Retinal pigment epithelial cell (primary cell): ENCODE data around the gene DDX46.

Experiments
- DNase-seq: peaks from one replicate; pipeline ENCODE4 v3.0.0-alpha.2; 2010; ENCODE audit warnings: low read depth
- H3K4me3 ChIP-seq: 2 replicates; pipeline ENCODE4 v1.5.1; 2011; ENCODE audit warnings: mild to moderate bottlenecking, low read length, control low read depth, moderate library complexity
- TF ChIP-seq, protein P1 (sequence below): conservative IDR thresholded peaks from 2 replicates; pipeline ENCODE4 v1.5.1; 2011; ENCODE audit warnings: low read depth, low read length, control low read depth, inconsistent platforms

Gene DDX46

DNA sequence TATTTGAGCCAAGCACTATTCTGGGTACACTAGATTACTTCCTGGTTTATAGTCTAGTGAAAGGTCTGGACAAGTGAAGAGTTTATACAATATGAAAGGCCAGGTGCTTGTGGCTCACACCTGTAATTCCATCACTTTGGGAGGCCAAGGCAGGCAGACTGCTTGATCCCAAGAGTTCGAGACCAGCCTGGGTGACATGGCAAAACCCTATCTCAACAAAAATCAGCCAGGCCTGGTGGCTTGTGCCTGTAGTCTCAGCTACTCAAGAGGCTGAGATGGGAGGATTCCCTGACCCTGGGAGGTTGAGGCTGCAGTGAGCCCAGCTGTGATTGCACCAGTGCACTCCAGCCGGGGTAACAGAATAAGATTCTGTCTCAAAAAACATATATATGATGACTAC lies 106.1 kb downstream of the DDX46 start:
- TF ChIP-seq, protein P1, sequence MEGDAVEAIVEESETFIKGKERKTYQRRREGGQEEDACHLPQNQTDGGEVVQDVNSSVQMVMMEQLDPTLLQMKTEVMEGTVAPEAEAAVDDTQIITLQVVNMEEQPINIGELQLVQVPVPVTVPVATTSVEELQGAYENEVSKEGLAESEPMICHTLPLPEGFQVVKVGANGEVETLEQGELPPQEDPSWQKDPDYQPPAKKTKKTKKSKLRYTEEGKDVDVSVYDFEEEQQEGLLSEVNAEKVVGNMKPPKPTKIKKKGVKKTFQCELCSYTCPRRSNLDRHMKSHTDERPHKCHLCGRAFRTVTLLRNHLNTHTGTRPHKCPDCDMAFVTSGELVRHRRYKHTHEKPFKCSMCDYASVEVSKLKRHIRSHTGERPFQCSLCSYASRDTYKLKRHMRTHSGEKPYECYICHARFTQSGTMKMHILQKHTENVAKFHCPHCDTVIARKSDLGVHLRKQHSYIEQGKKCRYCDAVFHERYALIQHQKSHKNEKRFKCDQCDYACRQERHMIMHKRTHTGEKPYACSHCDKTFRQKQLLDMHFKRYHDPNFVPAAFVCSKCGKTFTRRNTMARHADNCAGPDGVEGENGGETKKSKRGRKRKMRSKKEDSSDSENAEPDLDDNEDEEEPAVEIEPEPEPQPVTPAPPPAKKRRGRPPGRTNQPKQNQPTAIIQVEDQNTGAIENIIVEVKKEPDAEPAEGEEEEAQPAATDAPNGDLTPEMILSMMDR: no peak
- no peak overlapping the region for H3K4me3 ChIP-seq
- DNase-seq: no peak

DNA sequence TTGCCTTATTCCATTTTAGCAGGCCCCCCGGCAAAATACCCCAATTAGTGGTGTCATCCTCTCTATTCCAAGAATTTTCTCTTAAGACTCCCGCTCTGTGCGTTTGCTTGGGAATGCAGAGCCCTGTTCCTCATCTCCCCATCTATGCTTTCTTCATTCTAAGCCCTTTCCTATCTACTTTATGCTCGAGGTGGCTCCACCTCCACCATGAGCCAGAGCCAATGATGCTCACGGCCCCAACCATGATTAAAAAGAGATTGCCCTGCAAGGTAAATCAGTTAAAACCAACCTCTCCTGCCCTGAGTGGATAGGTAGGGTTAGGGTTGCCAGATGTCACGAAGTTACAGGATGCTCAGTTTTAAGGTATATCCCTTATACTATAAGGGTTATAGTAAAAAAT lies 114.9 kb downstream of the DDX46 start:
- DNase-seq: no peak
- no peak overlapping the region for H3K4me3 ChIP-seq
- TF ChIP-seq, protein P1: no peak

DNA sequence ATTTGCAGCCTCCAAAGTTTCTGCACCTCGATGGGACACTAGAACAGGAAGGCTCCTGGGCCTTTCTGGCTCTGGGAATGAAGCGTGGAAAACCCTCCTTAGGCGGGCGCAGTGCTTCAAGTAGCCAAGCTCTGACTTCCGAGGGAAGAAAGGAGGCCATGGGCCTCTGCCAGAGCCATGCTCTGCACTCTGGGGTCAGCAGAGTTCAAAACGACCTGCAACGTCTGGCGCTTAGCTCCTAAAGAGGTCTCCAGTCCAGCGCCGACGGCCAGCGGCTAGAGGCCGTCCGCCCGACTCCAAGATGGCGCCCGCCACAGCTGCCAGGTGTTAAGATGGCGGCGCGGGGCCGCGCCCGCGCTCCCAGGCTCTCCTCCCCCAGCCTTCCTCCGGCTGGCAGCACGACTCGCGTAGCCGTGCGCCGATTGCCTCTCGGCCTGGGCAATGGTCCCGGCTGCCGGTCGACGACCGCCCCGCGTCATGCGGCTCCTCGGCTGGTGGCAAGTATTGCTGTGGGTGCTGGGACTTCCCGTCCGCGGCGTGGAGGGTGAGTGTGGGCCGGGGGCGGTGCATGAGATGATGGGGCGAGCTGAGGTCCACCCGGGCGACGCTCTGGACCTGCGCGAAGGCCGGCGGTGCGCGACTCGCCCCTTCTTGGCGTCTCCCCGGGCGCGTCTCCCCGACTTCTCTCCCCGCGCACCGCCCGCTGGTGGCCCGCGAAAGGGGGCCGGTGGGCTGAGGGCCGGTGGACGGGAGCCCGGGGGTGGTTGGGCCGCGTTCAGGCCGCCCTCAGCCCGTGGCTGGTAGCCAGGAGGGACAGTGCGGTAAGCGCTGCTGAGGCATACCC lies 115.6 kb downstream of the DDX46 start, which contains the start of gene TXNDC15:
Gene TXNDC15, plus strand, starts transcription at position 385 of the 844 bp plus-strand sequence. Its CDS starts 57 bp downstream, at position 442.
- TF ChIP-seq, protein P1: no peak
- peak; percentile 52 for DNase-seq
- H3K4me3 ChIP-seq: peak within 1 kb of the TSS; percentile 85

DNA sequence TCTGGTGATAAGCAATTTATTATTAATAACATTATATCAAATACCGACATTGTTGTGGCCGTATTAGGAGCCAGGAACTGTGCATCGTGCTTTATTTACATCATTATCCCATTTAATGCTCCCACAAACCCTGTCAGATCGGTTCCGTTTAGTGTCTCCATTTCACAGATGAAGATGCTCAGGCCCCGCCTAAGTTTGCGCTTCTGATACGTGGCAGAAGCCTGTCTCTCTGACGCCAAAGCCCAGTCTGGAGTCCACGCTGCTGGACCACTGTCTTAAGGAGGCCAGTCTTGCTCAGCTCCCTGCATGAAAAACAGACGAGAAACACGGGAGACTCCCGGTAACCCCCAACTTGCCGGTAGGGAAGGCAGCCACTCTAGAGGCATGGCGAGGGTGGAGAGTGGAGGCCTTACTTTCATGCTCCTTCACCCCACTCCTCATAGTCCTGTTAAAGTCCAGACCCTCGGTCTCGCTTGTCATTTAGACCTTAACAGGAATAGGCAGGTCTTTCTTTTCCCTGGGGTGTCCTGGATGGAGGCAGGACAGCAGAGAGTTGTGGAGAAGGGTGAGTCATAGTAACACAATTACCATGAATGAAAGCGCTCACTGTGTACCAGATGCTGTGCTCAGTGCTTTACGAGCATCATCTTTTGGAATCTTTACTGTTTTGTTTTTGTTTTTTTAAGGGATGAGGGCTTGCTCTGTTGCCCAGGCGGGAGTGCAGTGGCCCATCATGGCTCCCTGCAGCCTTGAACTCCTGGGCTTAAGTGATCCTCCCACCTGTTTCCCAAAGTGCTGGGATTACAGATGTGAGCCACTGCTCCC lies 116.5 kb downstream of the DDX46 start:
- peak overlapping the region; percentile 85 for H3K4me3 ChIP-seq
- DNase-seq: no peak
- TF ChIP-seq, protein P1: no peak

DNA sequence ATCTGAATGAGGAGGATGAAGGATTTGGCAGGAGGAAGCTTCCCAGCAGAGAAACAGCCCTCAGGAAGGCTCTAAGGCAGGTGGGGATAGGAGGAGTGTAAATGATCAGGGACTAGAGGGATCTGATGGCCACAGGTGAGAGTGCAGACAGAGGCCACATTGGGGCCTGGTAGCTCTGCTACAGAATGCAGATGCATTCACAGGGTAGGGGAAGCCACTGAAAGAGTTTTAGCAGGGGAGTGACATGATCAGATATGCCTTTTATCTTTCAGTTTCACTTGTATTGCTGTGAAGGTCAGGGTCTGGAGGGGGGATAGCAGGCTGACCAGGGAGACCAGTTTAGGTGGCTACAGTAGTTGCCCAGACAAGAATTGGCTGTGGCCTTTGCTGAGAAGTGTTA lies 118.6 kb downstream of the DDX46 start:
- H3K4me3 ChIP-seq: no peak overlapping the region
- no peak for DNase-seq
- TF ChIP-seq, protein P1: no peak

DNA sequence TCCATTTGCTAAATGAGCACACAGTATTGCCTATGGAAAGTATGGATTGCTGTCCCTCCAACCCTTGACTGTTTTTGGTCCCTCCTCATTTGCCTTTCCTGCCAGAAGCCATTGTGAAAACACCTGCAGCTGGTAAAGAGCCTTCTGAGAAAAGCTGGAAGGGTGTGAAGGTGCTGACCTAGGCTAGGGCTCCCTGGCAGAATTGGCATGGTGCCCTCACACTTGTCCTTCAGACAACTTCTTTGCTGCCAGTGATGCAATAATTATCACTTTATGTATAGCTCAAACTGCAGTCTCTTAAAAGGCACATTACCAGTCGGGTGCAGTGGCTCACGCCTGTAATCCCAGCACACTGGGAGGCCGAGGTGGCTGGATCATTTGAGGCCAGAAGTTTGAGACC lies 119.8 kb downstream of the DDX46 start:
- TF ChIP-seq, protein P1: no peak
- no peak overlapping the region for H3K4me3 ChIP-seq
- no peak for DNase-seq
